Smooth muscle cell (in vitro differentiated cells): ENCODE measurements around the gene ZNF846. TPM values are rescaled to one million over a fixed set of nuclear protein-coding genes. Genes with fewer than 3 reads are reported as not detected.
A peak's percentile ranks its signal among the peaks of the same experiment; 100 is the strongest.
"Not testable (repeated sequence)": the region's sequence is repeated elsewhere in the genome, so short reads cannot be mapped to it uniquely, and the experiment has no call there.

Source experiments
- DNase-seq: peaks from one replicate; lab custom pipeline; 2025; ENCODE audit not compliant: unreplicated experiment; lab: John Stamatoyannopoulos, UW
- H2AFZ ChIP-seq: fragments of 200-600 bp; sonication (generic); 2 replicates; pipeline ENCODE4 v1.6.0; 2016; ENCODE audit warnings: antibody characterized with exemption, low read depth, mild to moderate bottlenecking
- H3F3A ChIP-seq: fragments of 200-600 bp; sonication (generic); 2 replicates; pipeline ENCODE4 v1.6.0; 2017; ENCODE audit warnings: antibody characterized with exemption, low read depth
- H3K27ac ChIP-seq: fragments of 200-600 bp; sonication (generic); 2 replicates; pipeline ENCODE4 v1.5.1; 2016; ENCODE audit warnings: low read depth, mild to moderate bottlenecking
- H3K27me3 ChIP-seq: fragments of 200-600 bp; sonication (generic); 2 replicates; pipeline ENCODE4 v1.6.1; 2016; ENCODE audit warnings: low read depth, mild to moderate bottlenecking
- H3K36me3 ChIP-seq: fragments of 200-600 bp; sonication (generic); 2 replicates; pipeline ENCODE4 v1.5.1; 2016; ENCODE audit warnings: low read depth
- H3K4me1 ChIP-seq: fragments of 200-600 bp; sonication (generic); 2 replicates; pipeline ENCODE4 v1.5.1; 2016; ENCODE audit warnings: low read depth
- H3K4me2 ChIP-seq: fragments of 200-600 bp; sonication (generic); 2 replicates; pipeline ENCODE4 v1.6.0; 2016; ENCODE audit warnings: mild to moderate bottlenecking
- H3K4me3 ChIP-seq: fragments of 200-600 bp; sonication (generic); 2 replicates; pipeline ENCODE4 v1.5.1; 2016; ENCODE audit warnings: mild to moderate bottlenecking
- H3K79me2 ChIP-seq: fragments of 200-600 bp; sonication (generic); 2 replicates; pipeline ENCODE4 v1.6.0; 2016; ENCODE audit warnings: low read depth, mild to moderate bottlenecking
- H3K9ac ChIP-seq: fragments of 200-600 bp; sonication (generic); 2 replicates; pipeline ENCODE4 v1.6.0; 2016; ENCODE audit warnings: low read depth
- H3K9me3 ChIP-seq: fragments of 200-600 bp; sonication (generic); replicated peaks from 2 replicates; pipeline ENCODE4 v1.5.1; 2016; ENCODE audit warnings: low read depth
- H4K20me1 ChIP-seq: fragments of 200-600 bp; sonication (generic); 2 replicates; pipeline ENCODE4 v1.6.0; 2016; ENCODE audit warnings: low read depth
- CTCF ChIP-seq: fragments of 200-600 bp; sonication (generic); IDR thresholded peaks from 2 replicates; pipeline ENCODE4 v1.5.1; 2017; ENCODE audit warnings: borderline replicate concordance, mild to moderate bottlenecking, antibody characterized with exemption; ENCODE audit not compliant: insufficient read depth, poor library complexity, severe bottlenecking
- WGBS: methylation state at CpG from one replicate; pipeline ENCODE4 v1.1.7; 2016; ENCODE audit warnings: low lambda C conversion rate; 5-methylcytosine and 5-hydroxymethylcytosine counted together
- polyA plus RNA-seq: library from polyadenylated mRNA; unstranded; fragments of >200 nt; fragmentation: Nextera tagmentation; extraction: Ambion mirVana; gene quantifications from 2 replicates; pipeline ENCODE4 v1.2.1, GENCODE V29; 2016
- total RNA-seq: library from RNA; depleted of rRNA; stranded (reverse); fragments of >200 nt; gene quantifications from 2 replicates; pipeline ENCODE4 v1.2.3, GENCODE V29; 2014

ZNF846 gene
- total and polyA plus RNA-seq, 2 experiments from 2014 or later = 19.7 to 48.6 TPM

- 1% methylated on average over 43 of the region's 74 CpGs for WGBS
- H3F3A ChIP-seq = peaks cover 51% of the 10 kb centered on the region
- peaks cover 23% of the 10 kb centered on the region for H3K4me1 ChIP-seq
- H3K79me2 ChIP-seq = peaks cover 29% of the 10 kb centered on the region
- H4K20me1 ChIP-seq = no peaks in the 10 kb centered on the region
- H3K36me3 ChIP-seq = no peaks in the 10 kb centered on the region
- peak overlapping the region; percentile 68 for H3K4me3 ChIP-seq
- peak overlapping the region; percentile 80 for H3K27ac ChIP-seq
- H3K27me3 ChIP-seq = no peaks in the 10 kb centered on the region
- DNase-seq = peak; percentile 96
- peak overlapping the region; percentile 46 for H3K9ac ChIP-seq
- TF ChIP-seq CTCF = no peak
- no peaks in the 10 kb centered on the region for H3K9me3 ChIP-seq
- H2AFZ ChIP-seq = peak overlapping the region; percentile 47
- H3K4me2 ChIP-seq = peak overlapping the region; percentile 82
Observed at GRCh38 chr19:9785367-9786331, 17.1 kb upstream of the ZNF846 start.

GRCh38 chr19:9784163-9784496 lies 15.6 kb upstream of the ZNF846 start:
- not testable (repeated sequence) for DNase-seq, H4K20me1 ChIP-seq, H3K9me3 ChIP-seq, H3K36me3 ChIP-seq, H3K27me3 ChIP-seq, H2AFZ ChIP-seq
- Histone ChIP-seq H3K4me1 (peaks cover 18% of the 10 kb centered on the region), H3K9ac (peak overlapping the region; percentile 46), H3F3A (peaks cover 37% of the 10 kb centered on the region), H3K79me2 (peaks cover 38% of the 10 kb centered on the region), H3K4me3 (peak overlapping the region; percentile 62), H3K4me2 (peak overlapping the region; percentile 79), H3K27ac (peak overlapping the region; percentile 80)
- WGBS = 30% methylated on average over 6 of the region's 6 CpGs

- Histone ChIP-seq H3K4me2 (no peak overlapping the region), H4K20me1 (no peaks in the 10 kb centered on the region), H3K4me1 (peaks cover 18% of the 10 kb centered on the region), H3K79me2 (peaks cover 46% of the 10 kb centered on the region), H2AFZ (no peak overlapping the region), H3K4me3 (no peak overlapping the region), H3K36me3 (no peaks in the 10 kb centered on the region), H3K27ac (no peak overlapping the region), H3K27me3 (no peaks in the 10 kb centered on the region), H3F3A (peaks cover 22% of the 10 kb centered on the region), H3K9me3 (no peaks in the 10 kb centered on the region), H3K9ac (no peak overlapping the region)
- 81% methylated on average over 2 of the region's 2 CpGs for WGBS
- TF ChIP-seq CTCF = no peak
- no peak for DNase-seq
Observed at GRCh38 chr19:9782338-9782737, 13.8 kb upstream of the ZNF846 start.

GRCh38 chr19:9757544-9758501 lies 10.7 kb downstream of the ZNF846 start:
- Histone ChIP-seq H3K4me3 (no peak overlapping the region), H4K20me1 (no peaks in the 10 kb centered on the region), H3F3A (peaks cover 3% of the 10 kb centered on the region), H3K9ac (no peak overlapping the region), H3K4me2 (no peak overlapping the region), H3K27ac (no peak overlapping the region), H3K79me2 (no peaks in the 10 kb centered on the region), H3K27me3 (no peaks in the 10 kb centered on the region), H3K9me3 (peaks cover 61% of the 10 kb centered on the region), H2AFZ (no peak overlapping the region), H3K36me3 (peaks cover 58% of the 10 kb centered on the region), H3K4me1 (no peaks in the 10 kb centered on the region)
- no peak for TF ChIP-seq CTCF
- no peak for DNase-seq
- 92% methylated on average over 9 of the region's 9 CpGs for WGBS
